PC-3 (cell line): ENCODE data around the gene ANKRD27. TPM values are rescaled to one million over a fixed set of nuclear protein-coding genes. Genes with fewer than 3 reads are reported as not detected.
A peak's percentile ranks its signal among the peaks of the same experiment; 100 is the strongest.

Experiments used
- ATAC-seq: fragments of 200-7000 bp; cut with Tn5 transposase; 2 replicates; pipeline ENCODE4 v1.9.1; 2020; ENCODE audit warnings: mild to moderate bottlenecking, moderate library complexity
- BruUV-seq: library from RNA; stranded (reverse); fragments of 400-500 nt; replicated peaks from 2 replicates; lab custom pipeline; 2021; lab: Mats Ljungman, UMichigan
- CTCF ChIA-PET: fragments of 300-600 bp; sonication (Branson Sonifier 250); formaldehyde crosslinking; loops from one replicate; lab custom pipeline; 2022; ENCODE audit warnings: antibody characterized with exemption; lab: Charles Lee
- POLR2A ChIA-PET: fragments of 300-600 bp; sonication (Branson Sonifier 250); formaldehyde crosslinking; loops from one replicate; lab custom pipeline; 2022; ENCODE audit warnings: antibody characterized with exemption; ENCODE audit not compliant: unreplicated experiment; lab: Charles Lee
- DNase-seq: peaks from one replicate; pipeline ENCODE4 v3.0.0-alpha.2; 2015
- H2AFZ ChIP-seq: fragments of 300-600 bp; sonication (generic); 2 replicates; pipeline ENCODE4 v1.6.0; 2016; ENCODE audit warnings: antibody characterized with exemption, low read length
- H3F3A ChIP-seq: fragments of 300-600 bp; sonication (generic); one replicate; pipeline ENCODE4 v1.6.0; 2017; ENCODE audit warnings: antibody characterized with exemption, low read length, control low read depth, mild to moderate bottlenecking; ENCODE audit not compliant: unreplicated experiment
- H3K27ac ChIP-seq: fragments of 300-600 bp; sonication (generic); 2 replicates; pipeline ENCODE4 v1.5.1; 2016; ENCODE audit warnings: mild to moderate bottlenecking, low read length
- H3K27me3 ChIP-seq: fragments of 300-600 bp; sonication (generic); 2 replicates; pipeline ENCODE4 v1.6.1; 2016; ENCODE audit warnings: low read length, mixed read lengths
- H3K36me3 ChIP-seq: fragments of 300-600 bp; sonication (generic); 2 replicates; pipeline ENCODE4 v1.6.1; 2016; ENCODE audit warnings: low read depth, mixed run types, low read length, mixed read lengths
- H3K4me1 ChIP-seq: fragments of 300-600 bp; sonication (generic); 2 replicates; pipeline ENCODE4 v1.5.1; 2016; ENCODE audit warnings: low read length; ENCODE audit not compliant: insufficient read depth
- H3K4me2 ChIP-seq: fragments of 300-600 bp; sonication (generic); 2 replicates; pipeline ENCODE4 v1.6.0; 2016; ENCODE audit warnings: low read length
- H3K4me3 ChIP-seq: fragments of 300-600 bp; sonication (generic); 2 replicates; pipeline ENCODE4 v1.5.1; 2016; ENCODE audit warnings: mild to moderate bottlenecking, low read length, mixed read lengths
- H3K79me2 ChIP-seq: fragments of 300-600 bp; sonication (generic); 2 replicates; pipeline ENCODE4 v1.6.1; 2017; ENCODE audit warnings: low read length, mixed read lengths
- H3K9ac ChIP-seq: fragments of 300-600 bp; sonication (generic); 2 replicates; pipeline ENCODE4 v1.6.0; 2016; ENCODE audit warnings: mild to moderate bottlenecking, low read length
- H3K9me2 ChIP-seq: fragments of 300-600 bp; sonication (generic); replicated peaks from 2 replicates; pipeline ENCODE4 v1.6.1; 2016; ENCODE audit warnings: mixed run types, low read length, mixed read lengths
- H3K9me3 ChIP-seq: fragments of 300-600 bp; sonication (generic); 2 replicates; pipeline ENCODE4 v1.6.1; 2016; ENCODE audit warnings: low read length, mixed read lengths
- H4K20me1 ChIP-seq: fragments of 300-600 bp; sonication (generic); 2 replicates; pipeline ENCODE4 v1.6.1; 2016; ENCODE audit warnings: low read length, mixed read lengths
- CTCF ChIP-seq: fragments of 300-600 bp; sonication (generic); conservative IDR thresholded peaks from 2 replicates; pipeline ENCODE4 v1.5.1; 2017; ENCODE audit warnings: antibody characterized with exemption, low read depth, mild to moderate bottlenecking, low read length
- EZH2 ChIP-seq: fragments of 300-600 bp; sonication (generic); IDR thresholded peaks from one replicate; pipeline ENCODE4 v1.6.1; 2017; ENCODE audit warnings: antibody characterized with exemption, mild to moderate bottlenecking, low read length; ENCODE audit not compliant: unreplicated experiment
- EZH2phosphoT487 ChIP-seq: fragments of 300-600 bp; sonication (generic); IDR thresholded peaks from 2 replicates; pipeline ENCODE4 v1.6.1; 2018; ENCODE audit warnings: mild to moderate bottlenecking, antibody characterized with exemption, low read length, borderline replicate concordance
- intact Hi-C: fragments of 100-400 bp; cut with micrococcal nuclease; formaldehyde crosslinking; loops from 2 replicates; pipeline ENCODE4 v1.9.0; 2023
- total RNA-seq: library from RNA; depleted of rRNA; stranded (reverse); fragments of >200 nt; gene quantifications from 2 replicates; pipeline ENCODE4 v1.2.3, GENCODE V29; 2014

ANKRD27 gene
- total RNA-seq, 1 experiment from 2014 or later: 14.3 TPM

- BruUV-seq: TSS peak; percentile 36
These were observed 16.4 kb upstream of the ANKRD27 start, which contains the start of gene NUDT19 for GRCh38 chr19:32691291-32691951. NUDT19 (plus strand) TSS chr19:32691821; CDS start chr19:32691961, 140 bp downstream.

GRCh38 chr19:32688311-32688710 lies 13.3 kb upstream of the ANKRD27 start:
- H2AFZ ChIP-seq: no peak overlapping the region
- ChIA-PET POLR2A (no interaction called here), CTCF (no interaction called here)
- H3K4me2 ChIP-seq: no peak overlapping the region
- H3K9me3 ChIP-seq: no peaks in the 10 kb centered on the region
- no peaks in the 10 kb centered on the region for H3K27me3 ChIP-seq
- TF ChIP-seq EZH2phosphoT487 (no peak), CTCF (no peak), EZH2 (no peak)
- no peak overlapping the region for H3K27ac ChIP-seq
- H3K79me2 ChIP-seq: peaks cover 25% of the 10 kb centered on the region
- no peak for ATAC-seq
- intact Hi-C loops: no loop called here
- H3K4me3 ChIP-seq: no peak overlapping the region
- peaks cover 13% of the 10 kb centered on the region for H3K4me1 ChIP-seq
- BruUV-seq: no TSS peak
- H3K36me3 ChIP-seq: no peaks in the 10 kb centered on the region
- no peak overlapping the region for H3K9ac ChIP-seq
- no peaks in the 10 kb centered on the region for H3K9me2 ChIP-seq
- H3F3A ChIP-seq: no peaks in the 10 kb centered on the region
- no peaks in the 10 kb centered on the region for H4K20me1 ChIP-seq
- DNase-seq: no peak

More at GRCh38 chr19:32691291-32691951, 16.4 kb upstream of the ANKRD27 start, which contains the start of gene NUDT19:
- H2AFZ ChIP-seq: peak within 1 kb of the TSS; percentile 68
- H4K20me1 ChIP-seq: no peaks in the 10 kb centered on the region
- peak within 1 kb of the TSS; percentile 99 for H3K4me2 ChIP-seq
- H3K36me3 ChIP-seq: no peaks in the 10 kb centered on the region
- TF ChIP-seq CTCF (no peak), EZH2phosphoT487 (no peak), EZH2 (no peak)
- peak within 1 kb of the TSS; percentile 92 for H3K9ac ChIP-seq
- peaks cover 18% of the 10 kb centered on the region for H3K4me1 ChIP-seq
- POLR2A ChIA-PET: interaction anchor here (0.6 kb wide), 1 partner anchor 252 kb away, joined by 3 read pairs; no protein-coding TSS in a partner anchor
- no peaks in the 10 kb centered on the region for H3F3A ChIP-seq
- H3K4me3 ChIP-seq: peak within 1 kb of the TSS; percentile 90
- H3K27me3 ChIP-seq: no peaks in the 10 kb centered on the region
- DNase-seq (peak; percentile 76), ATAC-seq (peak; percentile 92)
- intact Hi-C loops: loop anchor here (5.0 kb wide), 2 partner anchors 236 to 281 kb away; partner anchors contain the start of genes CEP89 and FAAP24
- peaks cover 55% of the 10 kb centered on the region for H3K79me2 ChIP-seq
- CTCF ChIA-PET: no interaction called here
- no peaks in the 10 kb centered on the region for H3K9me2 ChIP-seq
- peak within 1 kb of the TSS; percentile 34 for H3K27ac ChIP-seq
- H3K9me3 ChIP-seq: no peaks in the 10 kb centered on the region

- POLR2A ChIA-PET: no interaction called here
These were observed 12.7 kb upstream of the ANKRD27 start for GRCh38 chr19:32687681-32688080.

More at GRCh38 chr19:32687681-32688080, 12.7 kb upstream of the ANKRD27 start:
- no peaks in the 10 kb centered on the region for H4K20me1 ChIP-seq
- H3K27me3 ChIP-seq: no peaks in the 10 kb centered on the region
- no peaks in the 10 kb centered on the region for H3K9me2 ChIP-seq
- intact Hi-C loops: no loop called here
- H2AFZ ChIP-seq: no peak overlapping the region
- peaks cover 9% of the 10 kb centered on the region for H3K4me1 ChIP-seq
- no peak overlapping the region for H3K27ac ChIP-seq
- DNase-seq: no peak
- H3F3A ChIP-seq: no peaks in the 10 kb centered on the region
- no peaks in the 10 kb centered on the region for H3K9me3 ChIP-seq
- no peaks in the 10 kb centered on the region for H3K36me3 ChIP-seq
- TF ChIP-seq CTCF (no peak), EZH2 (no peak), EZH2phosphoT487 (no peak)
- no peak overlapping the region for H3K4me2 ChIP-seq
- CTCF ChIA-PET: no interaction called here
- H3K4me3 ChIP-seq: no peak overlapping the region
- ATAC-seq: no peak
- H3K79me2 ChIP-seq: peaks cover 19% of the 10 kb centered on the region
- BruUV-seq: no TSS peak
- H3K9ac ChIP-seq: no peak overlapping the region
